Stimulated activated memory B cell treated with anti-CD40 and anti-IgM and Interleukin-4, amounts not matched to agents 10 μg/mL and 1 μg/mL and 100 μg/mL, for 72 hours (primary cell): ENCODE data around the gene KCNJ6.

Experiments used
- ATAC-seq: fragments of 150-1000 bp; cut with Tn5 transposase; 2 replicates; pipeline ENCODE4 v1.10.0; 2021
- H3K27ac Mint-ChIP-seq: one replicate; pipeline ENCODE4 v1.8.0; 2022; ENCODE audit warnings: mild to moderate bottlenecking, mixed read lengths
- H3K27me3 Mint-ChIP-seq: one replicate; pipeline ENCODE4 v1.8.0; 2022; ENCODE audit warnings: mixed read lengths
- H3K36me3 Mint-ChIP-seq: one replicate; pipeline ENCODE4 v1.8.0; 2022; ENCODE audit warnings: mixed read lengths
- H3K4me1 Mint-ChIP-seq: one replicate; pipeline ENCODE4 v1.8.0; 2022; ENCODE audit warnings: mixed read lengths
- H3K4me3 Mint-ChIP-seq: one replicate; pipeline ENCODE4 v1.8.0; 2022; ENCODE audit warnings: mild to moderate bottlenecking, moderate library complexity, mixed read lengths
- H3K9me3 Mint-ChIP-seq: one replicate; pipeline ENCODE4 v1.8.0; 2022; ENCODE audit warnings: mixed read lengths

KCNJ6 gene

GRCh38 chr21:37828556-37828955, 87.7 kb downstream of the KCNJ6 start:
- Mint-ChIP-seq H3K27me3 (peaks cover 13% of the 10 kb centered on the region), H3K9me3 (peaks cover 2% of the 10 kb centered on the region), H3K36me3 (no peaks in the 10 kb centered on the region), H3K4me3 (no peak overlapping the region), H3K4me1 (no peaks in the 10 kb centered on the region), H3K27ac (no peak overlapping the region)
- no peak for ATAC-seq

GRCh38 chr21:37827913-37828312, 88.3 kb downstream of the KCNJ6 start:
- Mint-ChIP-seq H3K27ac (no peak overlapping the region), H3K9me3 (peaks cover 2% of the 10 kb centered on the region), H3K4me1 (no peaks in the 10 kb centered on the region), H3K27me3 (peaks cover 13% of the 10 kb centered on the region), H3K4me3 (no peak overlapping the region), H3K36me3 (no peaks in the 10 kb centered on the region)
- no peak for ATAC-seq

- no peak for ATAC-seq
- no peak overlapping the region for H3K4me3 Mint-ChIP-seq
- H3K36me3 Mint-ChIP-seq = no peaks in the 10 kb centered on the region
- H3K27me3 Mint-ChIP-seq = no peaks in the 10 kb centered on the region
- no peak overlapping the region for H3K27ac Mint-ChIP-seq
- no peaks in the 10 kb centered on the region for H3K4me1 Mint-ChIP-seq
- peaks cover 2% of the 10 kb centered on the region for H3K9me3 Mint-ChIP-seq
Observed at GRCh38 chr21:37821786-37822450, 94.3 kb downstream of the KCNJ6 start.

- Mint-ChIP-seq H3K9me3 (peaks cover 2% of the 10 kb centered on the region), H3K36me3 (no peaks in the 10 kb centered on the region), H3K27me3 (no peaks in the 10 kb centered on the region), H3K4me1 (no peaks in the 10 kb centered on the region), H3K4me3 (no peak overlapping the region), H3K27ac (no peak overlapping the region)
- no peak for ATAC-seq
Observed at GRCh38 chr21:37821092-37821491, 95.2 kb downstream of the KCNJ6 start.

- peaks cover under 1% of the 10 kb centered on the region for H3K9me3 Mint-ChIP-seq
- no peak overlapping the region for H3K4me3 Mint-ChIP-seq
- H3K27me3 Mint-ChIP-seq = no peaks in the 10 kb centered on the region
- no peaks in the 10 kb centered on the region for H3K36me3 Mint-ChIP-seq
- ATAC-seq = no peak
- no peaks in the 10 kb centered on the region for H3K4me1 Mint-ChIP-seq
- no peak overlapping the region for H3K27ac Mint-ChIP-seq
Observed at GRCh38 chr21:37819372-37819771, 96.9 kb downstream of the KCNJ6 start.

GRCh38 chr21:37817242-37817641, 99.0 kb downstream of the KCNJ6 start:
- H3K36me3 Mint-ChIP-seq = no peaks in the 10 kb centered on the region
- no peaks in the 10 kb centered on the region for H3K4me1 Mint-ChIP-seq
- peaks cover 9% of the 10 kb centered on the region for H3K9me3 Mint-ChIP-seq
- no peak for ATAC-seq
- H3K27ac Mint-ChIP-seq = no peak overlapping the region
- no peaks in the 10 kb centered on the region for H3K27me3 Mint-ChIP-seq
- no peak overlapping the region for H3K4me3 Mint-ChIP-seq

- ATAC-seq = peak; percentile 31
- no peak overlapping the region for H3K27ac Mint-ChIP-seq
- no peaks in the 10 kb centered on the region for H3K4me1 Mint-ChIP-seq
Observed at GRCh38 chr21:37815893-37816292, 100.4 kb downstream of the KCNJ6 start.

GRCh38 chr21:37811711-37812110, 104.5 kb downstream of the KCNJ6 start:
- no peak for ATAC-seq
- H3K27me3 Mint-ChIP-seq = no peaks in the 10 kb centered on the region
- H3K36me3 Mint-ChIP-seq = no peaks in the 10 kb centered on the region
- no peak overlapping the region for H3K4me3 Mint-ChIP-seq
- no peaks in the 10 kb centered on the region for H3K4me1 Mint-ChIP-seq
- H3K27ac Mint-ChIP-seq = no peak overlapping the region
- H3K9me3 Mint-ChIP-seq = peaks cover 11% of the 10 kb centered on the region

More at GRCh38 chr21:37815893-37816292, 100.4 kb downstream of the KCNJ6 start:
- Mint-ChIP-seq H3K27me3 (no peaks in the 10 kb centered on the region), H3K4me3 (no peak overlapping the region), H3K9me3 (peaks cover 11% of the 10 kb centered on the region), H3K36me3 (no peaks in the 10 kb centered on the region)

- peaks cover 6% of the 10 kb centered on the region for H3K9me3 Mint-ChIP-seq
- H3K36me3 Mint-ChIP-seq = no peaks in the 10 kb centered on the region
- no peak for ATAC-seq
- H3K27ac Mint-ChIP-seq = no peak overlapping the region
- no peak overlapping the region for H3K4me3 Mint-ChIP-seq
- H3K4me1 Mint-ChIP-seq = no peaks in the 10 kb centered on the region
- H3K27me3 Mint-ChIP-seq = no peaks in the 10 kb centered on the region
Observed at GRCh38 chr21:37808261-37808660, 108.0 kb downstream of the KCNJ6 start.

GRCh38 chr21:37805266-37805665, 111.0 kb downstream of the KCNJ6 start:
- Mint-ChIP-seq H3K4me1 (no peaks in the 10 kb centered on the region), H3K9me3 (no peaks in the 10 kb centered on the region), H3K36me3 (no peaks in the 10 kb centered on the region), H3K27ac (no peak overlapping the region), H3K27me3 (no peaks in the 10 kb centered on the region), H3K4me3 (no peak overlapping the region)
- no peak for ATAC-seq

GRCh38 chr21:37804001-37804400, 112.3 kb downstream of the KCNJ6 start:
- no peaks in the 10 kb centered on the region for H3K9me3 Mint-ChIP-seq
- H3K27ac Mint-ChIP-seq = no peak overlapping the region
- H3K27me3 Mint-ChIP-seq = no peaks in the 10 kb centered on the region
- no peak for ATAC-seq
- H3K36me3 Mint-ChIP-seq = no peaks in the 10 kb centered on the region
- H3K4me3 Mint-ChIP-seq = no peak overlapping the region
- H3K4me1 Mint-ChIP-seq = no peaks in the 10 kb centered on the region

- no peak overlapping the region for H3K4me3 Mint-ChIP-seq
- no peaks in the 10 kb centered on the region for H3K36me3 Mint-ChIP-seq
- no peaks in the 10 kb centered on the region for H3K4me1 Mint-ChIP-seq
- no peak for ATAC-seq
- no peaks in the 10 kb centered on the region for H3K27me3 Mint-ChIP-seq
- no peaks in the 10 kb centered on the region for H3K9me3 Mint-ChIP-seq
- H3K27ac Mint-ChIP-seq = no peak overlapping the region
Observed at GRCh38 chr21:37803101-37803651, 113.1 kb downstream of the KCNJ6 start.

GRCh38 chr21:37800456-37801061, 115.7 kb downstream of the KCNJ6 start:
- H3K4me1 Mint-ChIP-seq = no peaks in the 10 kb centered on the region

GRCh38 chr21:37800057-37800455, 116.2 kb downstream of the KCNJ6 start:
- no peaks in the 10 kb centered on the region for H3K27me3 Mint-ChIP-seq

More at GRCh38 chr21:37800456-37801061, 115.7 kb downstream of the KCNJ6 start:
- H3K4me3 Mint-ChIP-seq = no peak overlapping the region
- no peaks in the 10 kb centered on the region for H3K36me3 Mint-ChIP-seq
- no peaks in the 10 kb centered on the region for H3K9me3 Mint-ChIP-seq
- ATAC-seq = no peak
- no peaks in the 10 kb centered on the region for H3K27me3 Mint-ChIP-seq
- H3K27ac Mint-ChIP-seq = no peak overlapping the region

GRCh38 chr21:37799211-37800056, 116.8 kb downstream of the KCNJ6 start:
- H3K4me1 Mint-ChIP-seq = no peaks in the 10 kb centered on the region
- no peak overlapping the region for H3K4me3 Mint-ChIP-seq
- no peaks in the 10 kb centered on the region for H3K27me3 Mint-ChIP-seq
- no peaks in the 10 kb centered on the region for H3K9me3 Mint-ChIP-seq
- H3K36me3 Mint-ChIP-seq = no peaks in the 10 kb centered on the region
- no peak for ATAC-seq
- H3K27ac Mint-ChIP-seq = no peak overlapping the region

More at GRCh38 chr21:37800057-37800455, 116.2 kb downstream of the KCNJ6 start:
- Mint-ChIP-seq H3K4me1 (no peaks in the 10 kb centered on the region), H3K27ac (no peak overlapping the region), H3K4me3 (no peak overlapping the region), H3K9me3 (no peaks in the 10 kb centered on the region), H3K36me3 (no peaks in the 10 kb centered on the region)
- ATAC-seq = no peak
